Measurements from ENCODE around the gene MEI4. TPM values are rescaled to one million over a fixed set of nuclear protein-coding genes. Genes with fewer than 3 reads are reported as not detected.
A peak's percentile ranks its signal among the peaks of the same experiment; 100 is the strongest.

Gene MEI4
- total and polyA plus RNA-seq, 2 of the 13 experiments (the other 11 are each of a cell fraction or from before 2014, with no cell fraction given) = not detected

GRCh38 chr6:77972334-77972733 lies 319.5 kb downstream of the MEI4 start:
- CTCF ChIA-PET (ENCODE audit: low intra/inter-chr PET ratio, low total read pairs) = no interaction called here
- BruUV-seq (replicated peaks) = no TSS peak
- in situ Hi-C loops (cut with HindIII; ENCODE audit: extremely low pct_ligation_motif_present, low pct_unique_long_range_greater_than_20kb) = no loop called here

More at GRCh38 chr6:77972334-77972733, 319.5 kb downstream of the MEI4 start:
- no peak for FAIRE-seq
- no peak for DNase-seq (ENCODE audit: low spot score)
- Histone ChIP-seq H3K79me2 (ENCODE audit: insufficient read depth, low read length) (no peaks in the 10 kb centered on the region), H3K36me3 (replicated peaks in 1 of 2; ENCODE audit: control insufficient read depth in 1 of 2, insufficient read depth in 2 of 2, low read length in 2 of 2) (no peaks in the 10 kb centered on the region), H2AFZ (ENCODE audit: low read length) (no peak overlapping the region), H3K4me3 (replicated peaks in 1 of 3; ENCODE audit: insufficient read depth in 1 of 3, low read depth in 2 of 3, low read length in 3 of 3) (no peak overlapping the region), H3K4me1 (ENCODE audit: insufficient read depth, low read length) (no peaks in the 10 kb centered on the region), H3K9ac (ENCODE audit: insufficient read depth, low read depth, low read length) (no peak overlapping the region), H3K4me2 (ENCODE audit: low read depth, low read length) (no peak overlapping the region), H3K27ac (ENCODE audit: extremely low read length, insufficient read depth, low read length) (no peak overlapping the region), H3K9me3 (ENCODE audit: low read length) (peaks cover 64% of the 10 kb centered on the region), H4K20me1 (ENCODE audit: insufficient read depth, low read length) (no peaks in the 10 kb centered on the region), H3K27me3 (ENCODE audit: control insufficient read depth in 1 of 2, insufficient read depth in 2 of 2, low read length in 2 of 2) (no peaks in the 10 kb centered on the region)
- POLR2A ChIA-PET = no interaction called here
- intact Hi-C loops (cut with micrococcal nuclease; ENCODE audit: unreplicated experiment) = no loop called here
- TF ChIP-seq NBN (conservative IDR thresholded peaks at IDR 0.05) (no peak), ATF6 (CRISPR knock-in tag; conservative IDR thresholded peaks at IDR 0.05) (no peak), ZNF160 (CRISPR knock-in tag; IDR thresholded peaks at IDR 0.05) (no peak), ATM (IDR thresholded peaks at IDR 0.05; ENCODE audit: borderline replicate concordance) (no peak), MYPOP (CRISPR knock-in tag; IDR thresholded peaks at IDR 0.05) (no peak), NFE2L2 (IDR thresholded peaks at IDR 0.05; ENCODE audit: low read length) (0 out of 2 replicates have a peak, but pooled peaks have one; percentile 10), MAFK (conservative IDR thresholded peaks at IDR 0.05 in 1 of 2, IDR thresholded peaks at IDR 0.05 in 1 of 2; ENCODE audit: low read length in 2 of 2) (peak in 1 of 2 experiments; percentile 62; a peak in 2 of 4 replicates), EP300 (IDR thresholded peaks at IDR 0.05; ENCODE audit: low read depth in 2 of 2, low read length in 2 of 2) (no peak), EP300 (CRISPR knock-in tag; IDR thresholded peaks at IDR 0.05; ENCODE audit: borderline replicate concordance) (no peak), ZNF766 (CRISPR knock-in tag; IDR thresholded peaks at IDR 0.05; ENCODE audit: borderline replicate concordance) (no peak)
- ATAC-seq = no peak

Other genes starting within 250 kb of the MEI4 start
- not detected in 2 replicates for gene HTR1B, start 189.5 kb upstream of the MEI4 start, total RNA-seq (2016; rRNA removed; fragmentation: Illumina TruSeq; extraction: Trizol)
- gene HTR1B, start 189.5 kb upstream of the MEI4 start, polyA plus RNA-seq (2011; rRNA removed) = not detected in 2 replicates

Measured in HepG2 (cell line).